ENCODE results near the gene ATP8A2. TPM values are rescaled to one million over a fixed set of nuclear protein-coding genes. Genes with fewer than 3 reads are reported as not detected.
A peak's percentile ranks its signal among the peaks of the same experiment; 100 is the strongest.

The ATP8A2 gene
- total RNA-seq, 2 donors from 2014 or later = 1.6 to 2.9 TPM

- no peak for DNase-seq
- H3K27me3 Mint-ChIP-seq (ENCODE audit: insufficient read depth) = peaks cover 8% of the 10 kb centered on the region
- H3K9me3 Mint-ChIP-seq = peaks cover 16% of the 10 kb centered on the region
- peaks cover 4% of the 10 kb centered on the region for H3K36me3 Mint-ChIP-seq (ENCODE audit: low read depth)
- H3K27ac Mint-ChIP-seq = no peak overlapping the region
- Histone ChIP-seq H3K4me1 (ENCODE audit: control insufficient read depth, insufficient read depth, low read length) (no peaks in the 10 kb centered on the region), H3K9ac (ENCODE audit: extremely low read depth, low read length, poor library complexity, severe bottlenecking) (no peak overlapping the region), H3K4me3 (ENCODE audit: low read length) (no peak overlapping the region), H3K27me3 (ENCODE audit: control insufficient read depth, insufficient read depth, low read length, poor library complexity, severe bottlenecking) (peaks cover 7% of the 10 kb centered on the region), H3K27ac (ENCODE audit: low read depth, low read length) (no peak overlapping the region), H3K36me3 (ENCODE audit: control insufficient read depth, insufficient read depth, low read length) (no peaks in the 10 kb centered on the region), H3K9me3 (ENCODE audit: control insufficient read depth, low read length) (peaks cover 3% of the 10 kb centered on the region)
- no peak for TF ChIP-seq CTCF (conservative IDR thresholded peaks at IDR 0.05)
- H3K4me1 Mint-ChIP-seq = no peaks in the 10 kb centered on the region
- 82 to 84% methylated on average over 10 to 13 of the region's 13 CpGs for WGBS, 2 experiments (ENCODE audit: insufficient coverage in 1 of 2, insufficient read length in 1 of 2)
- H3K4me3 Mint-ChIP-seq = no peak overlapping the region
These were observed 638.9 kb downstream of the ATP8A2 start for GRCh38 chr13:26010487-26011207.

GRCh38 chr13:26011208-26011573 lies 639.4 kb downstream of the ATP8A2 start:
- Histone ChIP-seq H3K9ac (ENCODE audit: extremely low read depth, low read length, poor library complexity, severe bottlenecking) (no peak overlapping the region), H3K4me1 (ENCODE audit: control insufficient read depth, insufficient read depth, low read length) (no peaks in the 10 kb centered on the region), H3K27ac (ENCODE audit: low read depth, low read length) (no peak overlapping the region), H3K27me3 (ENCODE audit: control insufficient read depth, insufficient read depth, low read length, poor library complexity, severe bottlenecking) (peaks cover 11% of the 10 kb centered on the region), H3K36me3 (ENCODE audit: control insufficient read depth, insufficient read depth, low read length) (no peaks in the 10 kb centered on the region), H3K9me3 (ENCODE audit: control insufficient read depth, low read length) (no peaks in the 10 kb centered on the region), H3K4me3 (ENCODE audit: low read length) (no peak overlapping the region)
- H3K4me3 Mint-ChIP-seq = no peak overlapping the region
- no peak for DNase-seq
- TF ChIP-seq CTCF (conservative IDR thresholded peaks at IDR 0.05) = no peak
- H3K27ac Mint-ChIP-seq = no peak overlapping the region
- 84 to 85% methylated on average over 4 of the region's 4 CpGs for WGBS, 2 experiments (ENCODE audit: insufficient coverage in 1 of 2, insufficient read length in 1 of 2)
- H3K36me3 Mint-ChIP-seq (ENCODE audit: low read depth) = peaks cover 4% of the 10 kb centered on the region
- H3K4me1 Mint-ChIP-seq = no peaks in the 10 kb centered on the region
- H3K9me3 Mint-ChIP-seq = peaks cover 12% of the 10 kb centered on the region
- peaks cover 8% of the 10 kb centered on the region for H3K27me3 Mint-ChIP-seq (ENCODE audit: insufficient read depth)

GRCh38 chr13:26011996-26012821 lies 640.4 kb downstream of the ATP8A2 start:
- H3K4me1 Mint-ChIP-seq = no peaks in the 10 kb centered on the region
- Histone ChIP-seq H3K9me3 (ENCODE audit: control insufficient read depth, low read length) (no peaks in the 10 kb centered on the region), H3K4me3 (ENCODE audit: low read length) (no peak overlapping the region), H3K36me3 (ENCODE audit: control insufficient read depth, insufficient read depth, low read length) (no peaks in the 10 kb centered on the region), H3K27ac (ENCODE audit: low read depth, low read length) (no peak overlapping the region), H3K27me3 (ENCODE audit: control insufficient read depth, insufficient read depth, low read length, poor library complexity, severe bottlenecking) (peaks cover 21% of the 10 kb centered on the region), H3K9ac (ENCODE audit: extremely low read depth, low read length, poor library complexity, severe bottlenecking) (no peak overlapping the region), H3K4me1 (ENCODE audit: control insufficient read depth, insufficient read depth, low read length) (no peaks in the 10 kb centered on the region)
- TF ChIP-seq CTCF (conservative IDR thresholded peaks at IDR 0.05) = no peak
- 94 to 96% methylated on average over 35 to 46 of the region's 53 CpGs for WGBS, 2 experiments (ENCODE audit: insufficient coverage in 1 of 2, insufficient read length in 1 of 2)
- DNase-seq = no peak
- no peak overlapping the region for H3K27ac Mint-ChIP-seq
- H3K36me3 Mint-ChIP-seq (ENCODE audit: low read depth) = peaks cover 4% of the 10 kb centered on the region
- peak overlapping the region; percentile 12 for H3K4me3 Mint-ChIP-seq
- peaks cover 10% of the 10 kb centered on the region for H3K9me3 Mint-ChIP-seq
- peaks cover 9% of the 10 kb centered on the region for H3K27me3 Mint-ChIP-seq (ENCODE audit: insufficient read depth)

Data from endodermal cell (in vitro differentiated cells).